ENCODE results near the gene KIAA1191. TPM values are rescaled to one million over a fixed set of nuclear protein-coding genes. Genes with fewer than 3 reads are reported as not detected.
A peak's percentile ranks its signal among the peaks of the same experiment; 100 is the strongest.

KIAA1191 gene
- total RNA-seq, 1 experiment from 2014 or later = 128 TPM

DNA sequence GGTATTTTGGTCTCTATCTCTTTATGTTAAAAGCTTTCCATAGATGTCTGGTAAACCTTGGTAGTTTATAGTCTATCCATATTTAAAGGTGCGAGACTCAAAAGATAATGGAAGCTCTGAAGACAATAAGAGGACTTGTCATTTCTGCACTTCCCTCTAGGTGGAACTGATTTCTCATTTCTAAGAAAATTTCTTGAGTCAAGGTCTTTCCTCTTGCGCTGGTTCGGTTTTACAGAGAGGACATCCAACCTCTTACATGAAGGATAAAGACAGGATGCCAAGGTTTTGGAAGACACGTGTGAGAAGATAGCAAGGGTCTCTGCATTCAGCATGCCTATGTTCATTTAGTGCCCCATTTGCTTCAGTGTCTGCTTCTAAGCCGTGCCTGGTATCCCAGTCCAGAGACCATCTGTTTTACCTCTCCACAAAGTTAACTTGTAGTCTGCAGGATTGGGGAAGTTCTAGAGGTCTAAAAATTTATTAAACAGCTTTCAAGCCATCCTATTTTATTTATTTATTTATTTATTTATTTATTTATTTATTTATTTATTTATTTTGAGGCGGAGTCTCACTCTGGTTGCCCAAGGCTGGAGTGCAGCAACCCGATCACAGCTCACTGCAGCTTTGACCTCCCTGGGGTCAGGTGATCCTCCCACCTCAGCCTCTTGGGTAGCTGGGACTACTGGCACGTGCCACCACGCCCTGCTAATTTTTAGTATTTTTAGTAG is 41.6 kb downstream of the KIAA1191 start:
- no peak overlapping the region for H3K27ac ChIP-seq (ENCODE audit: insufficient read length, low read depth, low read length)
- H2BK5ac ChIP-seq (ENCODE audit: insufficient read length, low read length) = no peak overlapping the region
- H3K9ac ChIP-seq (ENCODE audit: extremely low read depth, insufficient read length, low read length) = no peak overlapping the region
- no peak overlapping the region for H2BK15ac ChIP-seq (ENCODE audit: low read depth, low read length)
- no peak overlapping the region for H3K56ac ChIP-seq (ENCODE audit: insufficient read length, low read depth, low read length)
- Mint-ChIP-seq H3K4me3 (no peak overlapping the region), H3K27ac (no peak overlapping the region), H3K9me3 (no peaks in the 10 kb centered on the region), H3K36me3 (ENCODE audit: insufficient read depth in 1 of 3, low read depth in 3 of 3) (peaks cover 16 to 29% (median 20%) of the 10 kb centered on the region in 3 experiments; a peak in 6 of 7 replicates), H3K4me1 (peaks cover 0 to 4% of the 10 kb centered on the region in 2 experiments; a peak in 2 of 4 replicates), H3K27me3 (ENCODE audit: low read depth) (no peaks in the 10 kb centered on the region)
- H4K20me1 ChIP-seq (ENCODE audit: control insufficient read depth, insufficient read depth, insufficient read length) = no peaks in the 10 kb centered on the region
- H3K79me1 ChIP-seq (ENCODE audit: insufficient read depth, low read depth, low read length, poor library complexity, severe bottlenecking) = no peaks in the 10 kb centered on the region
- TF ChIP-seq, protein P1, sequence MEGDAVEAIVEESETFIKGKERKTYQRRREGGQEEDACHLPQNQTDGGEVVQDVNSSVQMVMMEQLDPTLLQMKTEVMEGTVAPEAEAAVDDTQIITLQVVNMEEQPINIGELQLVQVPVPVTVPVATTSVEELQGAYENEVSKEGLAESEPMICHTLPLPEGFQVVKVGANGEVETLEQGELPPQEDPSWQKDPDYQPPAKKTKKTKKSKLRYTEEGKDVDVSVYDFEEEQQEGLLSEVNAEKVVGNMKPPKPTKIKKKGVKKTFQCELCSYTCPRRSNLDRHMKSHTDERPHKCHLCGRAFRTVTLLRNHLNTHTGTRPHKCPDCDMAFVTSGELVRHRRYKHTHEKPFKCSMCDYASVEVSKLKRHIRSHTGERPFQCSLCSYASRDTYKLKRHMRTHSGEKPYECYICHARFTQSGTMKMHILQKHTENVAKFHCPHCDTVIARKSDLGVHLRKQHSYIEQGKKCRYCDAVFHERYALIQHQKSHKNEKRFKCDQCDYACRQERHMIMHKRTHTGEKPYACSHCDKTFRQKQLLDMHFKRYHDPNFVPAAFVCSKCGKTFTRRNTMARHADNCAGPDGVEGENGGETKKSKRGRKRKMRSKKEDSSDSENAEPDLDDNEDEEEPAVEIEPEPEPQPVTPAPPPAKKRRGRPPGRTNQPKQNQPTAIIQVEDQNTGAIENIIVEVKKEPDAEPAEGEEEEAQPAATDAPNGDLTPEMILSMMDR (conservative IDR thresholded peaks at IDR 0.05) = peak; percentile 26; the same call in 1 of the 3 replicates
- H3K9me3 ChIP-seq (ENCODE audit: control insufficient read depth, low read depth, low read length) = no peaks in the 10 kb centered on the region
- no peak overlapping the region for H3K23ac ChIP-seq (ENCODE audit: insufficient read length, low read depth, low read length)
- no peak overlapping the region for H2BK12ac ChIP-seq (ENCODE audit: insufficient read length, low read depth, low read length)
- H4K8ac ChIP-seq (replicated peaks; ENCODE audit: insufficient read length, low read depth, low read length) = no peak overlapping the region
- H3K23me2 ChIP-seq (ENCODE audit: insufficient read length, low read depth, low read length, poor library complexity, severe bottlenecking) = no peaks in the 10 kb centered on the region
- no peak overlapping the region for H2BK120ac ChIP-seq (ENCODE audit: low read depth, low read length, poor library complexity, severe bottlenecking)
- no peaks in the 10 kb centered on the region for H3K4me1 ChIP-seq (ENCODE audit: insufficient read depth, low read length)
- H3K27me3 ChIP-seq (ENCODE audit: insufficient read depth, low read length) = no peaks in the 10 kb centered on the region
- H3K79me2 ChIP-seq (ENCODE audit: insufficient read depth, low read length) = no peaks in the 10 kb centered on the region
- WGBS (ENCODE audit: extremely low coverage, insufficient read length, low lambda C conversion rate) = no CpG with 5 or more reads among the region's 9 CpGs
- no peak overlapping the region for H3K4ac ChIP-seq (ENCODE audit: low read depth, low read length)
- H2AK5ac ChIP-seq (ENCODE audit: insufficient read length, low read length) = no peak overlapping the region
- no peak overlapping the region for H4K91ac ChIP-seq (ENCODE audit: insufficient read length, low read depth, low read length)
- H3K18ac ChIP-seq (ENCODE audit: insufficient read length, low read depth, low read length) = no peak overlapping the region
- H2AFZ ChIP-seq (ENCODE audit: low read length) = no peak overlapping the region
- no peak for DNase-seq
- no peak overlapping the region for H3K4me2 ChIP-seq (ENCODE audit: insufficient read depth, insufficient read length, low read length)
- H2BK20ac ChIP-seq (ENCODE audit: low read depth, low read length, poor library complexity, severe bottlenecking) = no peak overlapping the region
- H3K14ac ChIP-seq (ENCODE audit: insufficient read depth, low read length) = no peak overlapping the region
- H4K5ac ChIP-seq (ENCODE audit: insufficient read length, low read depth, low read length) = no peak overlapping the region
- no peak overlapping the region for H3T11ph ChIP-seq (ENCODE audit: low read length)

All from H9 (cell line).